Measurements from ENCODE around the gene GOLPH3L.

Gene GOLPH3L

GRCh38 chr1:150696590-150696989, 364 bp downstream of the GOLPH3L start:
- Histone ChIP-seq H3K36me3 (replicated peaks; ENCODE audit: insufficient read depth, low read length) (peaks cover 14% of the 10 kb centered on the region), H3K9ac (ENCODE audit: low read length) (peak overlapping the region; percentile 58; the same call in 1 of the 2 replicates), H3F3A (ENCODE audit: insufficient read depth, low read length) (no peaks in the 10 kb centered on the region; the same call in 1 of the 2 replicates), H3K27ac (ENCODE audit: low read length) (peak overlapping the region; percentile 48; the same call in 1 of the 2 replicates), H3K4me1 (ENCODE audit: low read length) (peaks cover 7% of the 10 kb centered on the region; the same call in 1 of the 2 replicates), H3K79me2 (ENCODE audit: low read length) (peaks cover 35% of the 10 kb centered on the region), H4K20me1 (ENCODE audit: insufficient read depth, low read length) (no peaks in the 10 kb centered on the region), H3K9me2 (replicated peaks; ENCODE audit: insufficient read depth, low read length) (no peaks in the 10 kb centered on the region), H2AFZ (ENCODE audit: low read length) (peak overlapping the region; percentile 44), H3K4me2 (ENCODE audit: low read depth, low read length) (peak overlapping the region; percentile 79), H3K27me3 (replicated peaks; ENCODE audit: insufficient read depth, low read length) (no peaks in the 10 kb centered on the region), H3K9me3 (replicated peaks; ENCODE audit: insufficient read depth, low read length) (no peaks in the 10 kb centered on the region), H3K4me3 (ENCODE audit: low read length) (peak overlapping the region; percentile 73)
- TF ChIP-seq CTCF (IDR thresholded peaks at IDR 0.05; ENCODE audit: low read length) (no peak), EZH2phosphoT487 (IDR thresholded peaks at IDR 0.05; ENCODE audit: low read length) (no peak), EZH2 (optimal IDR thresholded peaks at IDR 0.05; ENCODE audit: low read depth, low read length) (no peak)
- no peak for DNase-seq

- no peak for TF ChIP-seq EZH2 (optimal IDR thresholded peaks at IDR 0.05; ENCODE audit: low read depth, low read length)
- TF ChIP-seq CTCF (IDR thresholded peaks at IDR 0.05; ENCODE audit: low read length), result no peak
- no peak for TF ChIP-seq EZH2phosphoT487 (IDR thresholded peaks at IDR 0.05; ENCODE audit: low read length)
- no peaks in the 10 kb centered on the region for H3K9me2 ChIP-seq (replicated peaks; ENCODE audit: insufficient read depth, low read length)
- H3F3A ChIP-seq (ENCODE audit: insufficient read depth, low read length), result no peaks in the 10 kb centered on the region; the same call in 1 of the 2 replicates
- no peaks in the 10 kb centered on the region for H4K20me1 ChIP-seq (ENCODE audit: insufficient read depth, low read length)
- DNase-seq, result no peak
- H3K4me2 ChIP-seq (ENCODE audit: low read depth, low read length), result peak overlapping the region; percentile 79
- peaks cover 14% of the 10 kb centered on the region for H3K36me3 ChIP-seq (replicated peaks; ENCODE audit: insufficient read depth, low read length)
- H3K4me1 ChIP-seq (ENCODE audit: low read length), result peaks cover 7% of the 10 kb centered on the region; the same call in 1 of the 2 replicates
- no peaks in the 10 kb centered on the region for H3K27me3 ChIP-seq (replicated peaks; ENCODE audit: insufficient read depth, low read length)
- H2AFZ ChIP-seq (ENCODE audit: low read length), result no peak overlapping the region
- H3K27ac ChIP-seq (ENCODE audit: low read length), result no peak overlapping the region
- H3K4me3 ChIP-seq (ENCODE audit: low read length), result peak overlapping the region; percentile 73
- H3K9ac ChIP-seq (ENCODE audit: low read length), result peak overlapping the region; percentile 2; the same call in 1 of the 2 replicates
- H3K9me3 ChIP-seq (replicated peaks; ENCODE audit: insufficient read depth, low read length), result no peaks in the 10 kb centered on the region
- peaks cover 35% of the 10 kb centered on the region for H3K79me2 ChIP-seq (ENCODE audit: low read length)
Observed at GRCh38 chr1:150696162-150696561, 792 bp downstream of the GOLPH3L start.

- H4K20me1 ChIP-seq (ENCODE audit: insufficient read depth, low read length), result no peaks in the 10 kb centered on the region
- TF ChIP-seq CTCF (IDR thresholded peaks at IDR 0.05; ENCODE audit: low read length), result no peak
- TF ChIP-seq EZH2 (optimal IDR thresholded peaks at IDR 0.05; ENCODE audit: low read depth, low read length), result no peak
- no peak for TF ChIP-seq EZH2phosphoT487 (IDR thresholded peaks at IDR 0.05; ENCODE audit: low read length)
- H2AFZ ChIP-seq (ENCODE audit: low read length), result no peak overlapping the region
- no peak overlapping the region for H3K27ac ChIP-seq (ENCODE audit: low read length)
- H3K9ac ChIP-seq (ENCODE audit: low read length), result no peak overlapping the region
- no peaks in the 10 kb centered on the region for H3K9me3 ChIP-seq (replicated peaks; ENCODE audit: insufficient read depth, low read length)
- no peaks in the 10 kb centered on the region; the same call in 1 of the 2 replicates for H3F3A ChIP-seq (ENCODE audit: insufficient read depth, low read length)
- H3K36me3 ChIP-seq (replicated peaks; ENCODE audit: insufficient read depth, low read length), result peaks cover 14% of the 10 kb centered on the region
- peaks cover 7% of the 10 kb centered on the region; the same call in 1 of the 2 replicates for H3K4me1 ChIP-seq (ENCODE audit: low read length)
- no peak overlapping the region for H3K4me3 ChIP-seq (ENCODE audit: low read length)
- H3K79me2 ChIP-seq (ENCODE audit: low read length), result peaks cover 35% of the 10 kb centered on the region
- H3K27me3 ChIP-seq (replicated peaks; ENCODE audit: insufficient read depth, low read length), result no peaks in the 10 kb centered on the region
- H3K9me2 ChIP-seq (replicated peaks; ENCODE audit: insufficient read depth, low read length), result no peaks in the 10 kb centered on the region
- DNase-seq, result no peak
- H3K4me2 ChIP-seq (ENCODE audit: low read depth, low read length), result no peak overlapping the region
Observed at GRCh38 chr1:150695561-150695960, 1.4 kb downstream of the GOLPH3L start.

Measured in MM.1S (cell line).